ENCODE data around the gene RPS14. TPM values are rescaled to one million over a fixed set of nuclear protein-coding genes. Genes with fewer than 3 reads are reported as not detected.
A peak's percentile ranks its signal among the peaks of the same experiment; 100 is the strongest.

RPS14 gene
- total RNA-seq, 1 donor from 2014 or later = 1,578 TPM

- no peak overlapping the region for H3K27ac ChIP-seq
- no peaks in the 10 kb centered on the region for H3K9me3 ChIP-seq
- ATAC-seq (no peak), DNase-seq (no peak)
- intact Hi-C loops (cut with DNase I) = no loop called here
- H3K4me3 ChIP-seq = no peak overlapping the region
- H3K27me3 ChIP-seq = no peaks in the 10 kb centered on the region
- H3K4me1 ChIP-seq = peaks cover 24% of the 10 kb centered on the region
- peaks cover 89% of the 10 kb centered on the region for H3K36me3 ChIP-seq
- no peak for TF ChIP-seq CTCF (IDR thresholded peaks at IDR 0.05)
These were observed 44.4 kb downstream of the RPS14 start for GRCh38 chr5:150404941-150405816.

GRCh38 chr5:150404535-150404934 lies 45.0 kb downstream of the RPS14 start:
- H3K4me3 ChIP-seq = no peak overlapping the region
- no peak for ATAC-seq
- no peak for DNase-seq
- no peak overlapping the region for H3K27ac ChIP-seq
- peaks cover 95% of the 10 kb centered on the region for H3K36me3 ChIP-seq
- H3K9me3 ChIP-seq = no peaks in the 10 kb centered on the region
- H3K4me1 ChIP-seq = peaks cover 20% of the 10 kb centered on the region
- TF ChIP-seq CTCF (IDR thresholded peaks at IDR 0.05) = no peak
- no peaks in the 10 kb centered on the region for H3K27me3 ChIP-seq
- intact Hi-C loops (cut with DNase I) = no loop called here

- Histone ChIP-seq H3K4me1 (peaks cover 18% of the 10 kb centered on the region), H3K27ac (peak overlapping the region; percentile 11), H3K9me3 (no peaks in the 10 kb centered on the region), H3K36me3 (peaks cover 97% of the 10 kb centered on the region), H3K4me3 (no peak overlapping the region), H3K27me3 (no peaks in the 10 kb centered on the region)
- ATAC-seq = no peak
- no peak for DNase-seq
- intact Hi-C loops (cut with DNase I) = no loop called here
- no peak for TF ChIP-seq CTCF (IDR thresholded peaks at IDR 0.05)
These were observed 45.4 kb downstream of the RPS14 start for GRCh38 chr5:150404121-150404520.

GRCh38 chr5:150402901-150403342 lies 46.6 kb downstream of the RPS14 start:
- ATAC-seq (no peak), DNase-seq (no peak)
- Histone ChIP-seq H3K36me3 (peaks cover 96% of the 10 kb centered on the region), H3K9me3 (no peaks in the 10 kb centered on the region), H3K27ac (no peak overlapping the region), H3K4me1 (peaks cover 6% of the 10 kb centered on the region), H3K27me3 (no peaks in the 10 kb centered on the region), H3K4me3 (no peak overlapping the region)
- intact Hi-C loops (cut with DNase I) = no loop called here
- no peak for TF ChIP-seq CTCF (IDR thresholded peaks at IDR 0.05)

GRCh38 chr5:150402229-150402773 lies 47.2 kb downstream of the RPS14 start:
- DNase-seq (no peak), ATAC-seq (no peak)
- Histone ChIP-seq H3K4me1 (no peaks in the 10 kb centered on the region), H3K36me3 (peaks cover 91% of the 10 kb centered on the region), H3K27ac (no peak overlapping the region), H3K9me3 (no peaks in the 10 kb centered on the region), H3K4me3 (no peak overlapping the region), H3K27me3 (no peaks in the 10 kb centered on the region)
- intact Hi-C loops (cut with DNase I) = no loop called here
- TF ChIP-seq CTCF (IDR thresholded peaks at IDR 0.05) = no peak
